HG03558 (cell line): Measurements from ENCODE around the gene NLK.
"Not testable (repeated sequence)": the region's sequence is repeated elsewhere in the genome, so short reads cannot be mapped to it uniquely, and the experiment has no call there.

Source experiments
- ATAC-seq: cut with Tn5 transposase; IDR thresholded peaks from one replicate; pipeline ENCODE4 v1.9.1; 2021; ENCODE audit warnings: moderate number of reproducible peaks; ENCODE audit not compliant: unreplicated experiment; ENCODE audit errors: extremely low read depth

The NLK gene

DNA sequence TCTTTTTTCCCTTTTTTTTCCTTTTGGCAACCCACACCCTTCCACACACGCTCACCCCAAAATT, at the start of gene NLK:
NLK (plus strand) TSS at position 21 of the 64 bp plus-strand sequence. CDS start 197 bp downstream, outside the sequence.
- ATAC-seq, result no peak

DNA sequence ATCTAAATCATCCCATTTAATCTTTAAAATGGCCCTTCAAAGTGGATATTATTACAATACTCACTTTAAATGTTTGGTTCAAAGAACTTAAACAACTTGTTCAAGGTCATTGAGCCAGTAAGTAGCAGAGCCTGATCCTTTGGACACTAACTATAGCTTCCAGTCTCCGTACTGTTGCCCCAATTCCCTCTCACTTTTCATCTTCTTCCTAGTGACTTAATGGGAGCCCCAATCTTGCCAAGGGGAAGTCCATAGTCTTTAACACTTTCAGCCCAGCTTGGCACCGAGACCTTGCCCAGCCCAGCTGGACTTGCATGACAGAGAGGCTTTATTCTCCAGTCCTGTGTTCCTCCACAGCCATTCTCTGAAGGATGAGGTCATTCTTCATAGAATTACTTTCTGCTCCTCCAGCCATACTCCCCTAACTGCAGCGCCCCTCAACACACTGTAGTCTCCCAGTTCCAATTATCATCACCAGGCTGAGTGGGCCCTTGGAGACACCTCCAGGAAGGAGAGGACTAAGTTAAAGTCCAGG, 49.2 kb upstream of the NLK start:
- ATAC-seq, result no peak

DNA sequence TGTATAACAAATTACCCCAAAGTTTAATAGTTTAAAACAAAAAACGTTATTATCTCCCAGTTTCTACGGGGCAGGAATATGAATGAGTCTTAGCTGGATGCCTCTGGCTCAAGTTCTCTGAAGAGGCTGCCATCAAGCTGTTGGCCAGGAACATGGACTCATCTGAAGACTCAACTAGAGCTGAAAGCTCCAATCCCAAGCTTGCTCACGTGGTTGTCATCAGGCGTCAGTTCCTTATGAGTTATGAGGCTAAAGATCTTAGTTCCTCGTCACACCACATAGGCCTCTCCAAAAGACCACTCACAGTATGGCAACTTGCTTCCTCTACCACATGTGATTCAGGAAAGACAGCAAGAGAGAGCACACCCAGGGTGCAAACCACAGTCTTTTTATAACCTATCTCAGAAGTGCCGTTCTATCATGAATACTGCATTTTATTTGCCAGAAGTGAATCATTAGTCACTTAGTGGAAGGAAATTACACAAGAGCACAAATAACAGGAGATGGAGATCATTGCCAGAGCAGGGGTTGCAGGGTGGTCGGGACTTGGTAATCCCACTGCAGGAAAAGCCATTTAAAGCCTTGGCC, 48.7 kb upstream of the NLK start:
- no peak for ATAC-seq

DNA sequence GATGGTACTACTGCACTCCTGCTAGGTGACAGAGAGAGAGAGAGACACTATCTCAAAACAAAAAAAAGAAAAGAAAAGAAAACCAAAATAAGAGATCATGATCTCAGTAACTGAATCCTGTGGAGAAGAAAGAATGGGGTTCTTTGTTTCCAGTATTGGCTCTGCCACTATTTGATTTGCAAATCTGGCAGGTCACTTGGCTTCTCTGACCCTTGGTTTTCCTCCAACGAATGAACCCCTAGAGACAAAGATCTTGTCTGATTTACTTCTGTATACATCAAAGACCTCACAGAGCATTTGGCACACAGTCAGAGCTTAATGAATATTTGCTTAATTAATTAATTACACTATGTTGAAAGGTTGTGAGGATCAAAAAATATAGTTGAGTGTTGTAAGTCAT, 47.9 kb upstream of the NLK start:
- ATAC-seq, result no peak

DNA sequence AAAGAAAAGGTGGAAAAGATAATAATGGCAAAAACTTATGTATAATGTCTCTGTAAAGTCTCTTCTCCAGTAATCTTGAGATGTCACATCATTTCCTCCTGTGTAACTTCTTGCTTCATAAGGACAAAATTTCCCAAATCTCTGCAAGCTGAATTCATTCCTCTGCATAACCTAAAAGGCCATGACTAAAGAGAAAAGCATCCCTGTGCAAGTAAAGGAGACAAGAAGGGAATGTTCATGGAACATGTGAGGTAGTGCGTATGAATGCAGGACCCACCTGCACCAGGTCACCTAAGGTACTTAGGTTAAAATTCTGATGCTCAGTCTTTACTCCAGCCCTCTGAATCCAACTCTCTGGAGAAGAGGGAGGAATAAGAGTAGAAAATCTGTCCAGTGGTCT, 46.9 kb upstream of the NLK start:
- ATAC-seq, result no peak

DNA sequence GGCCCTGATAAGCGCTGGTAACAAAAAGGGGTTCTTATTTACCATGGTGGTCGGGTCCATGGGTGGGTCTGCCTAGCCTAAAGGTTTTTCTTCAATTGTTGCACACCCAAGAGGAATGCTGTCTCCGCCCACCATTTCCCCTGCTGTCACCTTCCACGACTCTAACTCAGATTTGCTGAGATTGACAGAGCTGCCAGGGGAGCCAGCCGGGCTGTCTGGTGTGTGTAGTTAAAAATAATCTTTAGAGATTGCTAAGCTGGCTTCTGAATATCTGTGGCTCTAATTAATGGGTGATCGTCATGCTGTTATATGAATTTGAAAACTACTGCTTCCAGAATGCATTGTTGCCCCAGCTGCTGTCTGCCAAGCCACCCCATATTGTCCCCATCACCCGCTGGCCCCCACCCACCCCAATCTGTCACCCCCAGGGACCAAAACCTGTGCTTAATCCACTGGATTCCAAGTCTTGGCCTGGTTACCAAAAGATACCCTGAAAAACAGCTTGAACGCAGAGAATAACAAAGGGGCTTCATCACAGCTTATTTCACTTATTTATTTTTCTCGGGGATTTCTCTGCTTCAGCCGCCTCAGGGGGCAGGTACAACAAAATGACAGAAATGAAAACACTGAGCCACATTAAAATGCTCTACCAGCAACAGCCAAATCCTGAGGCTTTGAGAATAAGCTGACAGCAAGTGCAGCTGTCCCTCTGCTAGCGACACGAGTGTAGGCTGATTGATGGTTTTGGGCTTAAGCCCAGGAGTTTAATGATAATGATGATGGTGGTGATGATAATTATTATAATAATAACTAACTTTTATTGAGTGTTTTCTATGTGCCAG, 46.1 kb upstream of the NLK start:
- no peak for ATAC-seq

DNA sequence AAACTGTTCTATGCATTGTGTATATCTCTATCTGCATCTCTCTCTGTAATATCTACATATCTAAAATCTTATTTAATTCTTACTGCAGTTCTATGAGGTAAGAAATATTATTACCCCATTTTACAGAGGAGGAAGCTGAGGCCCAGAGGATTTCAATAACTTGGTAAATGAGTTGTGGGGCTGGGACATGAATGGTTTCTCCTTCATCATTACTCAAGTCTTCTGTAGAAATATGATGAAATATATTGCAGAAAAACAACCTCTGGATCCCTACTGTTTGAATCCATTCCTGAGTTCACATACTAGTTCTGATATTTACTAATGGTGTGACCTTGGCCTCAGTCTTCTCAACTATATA, 45.5 kb upstream of the NLK start:
- ATAC-seq, result no peak

DNA sequence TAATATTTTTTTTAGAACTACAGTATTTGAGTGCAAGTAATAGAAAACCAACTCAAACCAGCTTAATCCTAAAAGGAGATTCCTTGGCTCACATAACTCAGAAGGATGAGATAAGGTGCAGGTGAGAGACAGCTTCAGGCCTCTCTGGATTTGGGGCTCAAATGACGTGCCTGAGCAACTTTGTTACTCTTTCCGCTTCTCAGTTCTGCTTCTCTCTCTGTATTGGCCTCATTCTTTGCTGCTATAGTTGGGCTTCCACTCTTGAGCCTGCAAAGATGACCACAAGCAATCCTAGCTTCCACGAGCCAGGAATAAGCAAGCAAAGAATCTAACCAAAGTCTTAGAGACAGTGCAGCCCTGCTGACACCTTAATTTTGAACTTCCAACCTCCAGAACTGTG, 45.0 kb upstream of the NLK start:
- no peak for ATAC-seq

DNA sequence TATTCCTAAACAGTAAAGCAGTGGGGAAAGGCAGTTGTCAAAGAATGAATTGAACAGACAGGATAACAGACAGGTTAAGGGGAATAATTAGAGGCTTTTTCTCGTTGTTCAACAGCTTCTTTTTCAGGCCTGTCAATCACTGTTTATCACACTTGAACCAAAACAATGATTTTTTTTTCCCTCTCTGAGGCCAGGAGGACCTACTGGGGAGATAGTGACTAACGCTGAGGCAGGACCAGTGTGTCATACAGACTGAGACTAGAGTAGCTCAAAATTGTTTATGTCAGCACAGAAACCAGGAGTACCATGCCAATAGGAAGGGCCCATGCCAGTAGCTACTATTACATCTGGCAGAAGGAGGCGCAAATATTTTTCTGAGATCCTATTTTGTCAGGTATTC, 41.3 kb upstream of the NLK start:
- no peak for ATAC-seq

DNA sequence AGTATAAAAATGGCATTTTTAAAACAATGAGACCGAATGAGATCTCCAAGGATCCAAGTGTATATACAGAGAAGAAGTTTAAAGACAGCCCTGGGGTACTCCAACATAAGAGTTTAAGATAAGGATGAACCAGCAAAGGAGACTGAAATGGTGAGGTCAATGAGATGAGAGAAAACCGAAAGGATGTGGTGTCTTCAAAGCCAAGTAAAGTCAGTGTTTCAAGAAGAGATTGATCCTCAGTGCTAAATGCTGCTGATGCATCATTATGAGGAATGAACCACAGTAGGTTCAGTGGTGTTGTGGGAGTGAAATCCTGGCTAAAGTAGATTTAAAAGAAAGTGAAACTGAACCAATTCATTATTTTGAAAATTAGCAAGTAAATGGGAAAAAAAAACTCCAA, 38.1 kb upstream of the NLK start:
- no peak for ATAC-seq

DNA sequence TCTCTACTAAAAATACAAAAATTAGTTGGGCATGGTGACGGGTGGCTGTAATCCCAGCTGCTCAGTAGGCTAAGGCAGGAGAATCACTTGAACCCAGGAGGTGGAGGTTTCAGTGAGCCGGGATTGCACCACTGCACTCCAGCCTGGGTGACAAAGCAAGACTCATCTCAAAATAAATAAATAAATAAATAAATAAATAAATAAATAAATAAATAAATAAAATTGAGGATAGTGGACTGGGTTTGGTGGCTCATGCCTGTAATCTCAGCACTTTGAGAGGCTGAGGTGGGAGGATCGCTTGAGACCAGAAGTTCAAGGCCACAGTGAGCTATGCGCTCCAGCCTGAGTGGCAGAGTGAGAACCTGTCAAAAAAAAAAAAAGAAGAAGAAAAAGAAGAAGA, 34.6 kb upstream of the NLK start:
- ATAC-seq, result not testable (repeated sequence)

DNA sequence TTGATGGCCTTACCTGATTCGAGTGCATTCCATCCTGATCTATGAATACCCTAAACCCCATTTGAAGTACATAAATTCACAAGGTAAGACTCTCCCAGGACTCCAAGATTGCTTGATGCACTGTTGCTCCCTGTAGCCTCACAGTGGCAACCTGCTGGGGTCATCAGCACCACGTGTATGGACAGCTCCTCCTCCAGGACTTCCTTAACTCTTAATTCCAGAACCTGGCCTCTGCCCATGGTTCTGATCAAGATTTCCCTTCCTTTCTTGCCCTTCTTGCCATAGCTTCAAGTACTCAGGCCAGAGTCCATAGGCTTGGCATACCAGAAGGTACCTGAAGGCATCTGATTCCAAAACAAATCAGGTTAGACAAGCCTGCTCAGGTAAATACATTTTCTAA, 34.0 kb upstream of the NLK start:
- ATAC-seq, result no peak

DNA sequence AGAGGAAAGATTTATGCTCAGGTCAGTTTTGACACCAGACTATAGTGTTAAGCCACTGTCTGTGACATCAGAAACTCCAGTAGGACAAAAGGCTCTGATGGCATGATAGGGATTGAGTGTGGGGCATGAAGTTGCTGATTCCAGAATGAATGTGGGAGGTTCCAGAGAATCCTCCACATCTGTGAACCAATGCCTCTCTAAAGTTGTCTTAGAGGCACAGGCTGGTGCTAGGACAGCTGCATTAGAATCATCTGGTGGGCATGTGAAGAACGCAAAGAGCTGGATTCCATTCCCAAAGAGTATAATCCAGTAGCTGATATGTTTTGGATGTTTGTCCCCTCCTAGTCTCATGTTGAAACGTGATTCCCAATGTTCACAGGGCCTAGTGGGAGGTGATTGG, 32.1 kb upstream of the NLK start:
- no peak for ATAC-seq

DNA sequence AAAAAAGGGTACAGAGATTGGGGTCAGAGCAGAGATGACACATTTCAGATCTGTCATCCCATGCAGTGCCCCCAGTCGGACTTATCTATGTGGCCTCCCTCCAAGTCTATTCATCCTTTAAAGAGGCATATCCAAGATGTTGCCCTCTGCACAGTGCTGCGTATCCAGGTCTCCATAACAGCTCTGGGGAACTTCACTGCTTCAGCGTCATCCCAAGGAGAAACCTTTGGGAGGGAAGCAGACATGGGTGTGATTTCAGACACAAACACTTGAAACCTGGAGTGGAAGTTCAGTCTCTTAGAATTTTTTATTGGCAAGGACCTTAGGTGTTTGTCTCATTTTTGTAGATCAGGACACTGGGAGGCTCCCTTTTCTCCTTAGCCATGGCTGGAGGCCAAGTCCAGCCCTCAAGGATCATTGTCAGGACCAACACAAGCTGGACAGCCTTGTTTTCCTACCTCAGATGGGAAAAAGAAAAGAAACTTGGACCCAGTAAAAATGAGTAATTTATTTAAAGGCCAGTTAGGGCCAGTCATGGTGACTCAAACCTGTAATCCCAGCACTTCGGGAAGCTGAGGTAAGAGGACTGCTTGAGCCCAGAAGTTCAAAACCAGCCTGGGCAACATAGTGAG, 23.9 kb upstream of the NLK start:
- no peak for ATAC-seq

DNA sequence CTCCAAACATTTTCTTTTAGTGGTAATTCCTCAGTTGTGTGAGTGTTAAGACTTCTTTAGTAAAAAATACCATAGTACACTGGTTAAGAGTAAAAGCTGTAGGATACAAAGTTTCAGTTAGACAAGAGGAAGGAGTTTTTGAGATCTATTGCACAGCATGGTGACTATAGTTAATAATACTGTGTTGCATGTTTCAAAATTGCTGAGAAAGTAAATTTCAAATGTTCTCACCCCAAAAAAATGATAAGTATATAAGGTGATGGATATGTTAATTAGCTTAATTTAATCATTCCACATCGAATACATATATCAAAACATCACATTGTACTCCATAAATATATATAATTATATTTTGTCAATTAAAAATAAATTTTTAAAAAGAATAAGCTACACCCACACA, 22.0 kb upstream of the NLK start:
- ATAC-seq, result no peak

DNA sequence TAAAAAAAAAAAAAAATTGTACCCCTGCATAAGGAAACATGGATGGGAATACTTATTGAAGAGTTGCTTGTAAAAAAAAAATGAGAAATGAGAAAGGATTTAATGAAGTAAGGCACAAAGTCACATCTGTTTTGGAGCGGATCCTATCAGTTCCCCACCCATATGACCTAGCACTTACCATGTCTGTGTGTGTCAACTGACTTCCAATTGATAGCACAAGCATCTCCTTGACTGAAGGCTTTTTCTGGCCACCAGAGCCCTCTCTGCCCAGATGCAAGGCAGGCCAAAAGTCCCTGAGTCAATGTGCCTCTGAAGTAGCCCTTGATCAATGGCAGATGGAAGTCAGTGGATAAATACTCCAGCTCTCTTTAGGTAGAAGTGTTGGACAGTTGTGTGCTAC, 13.4 kb upstream of the NLK start:
- ATAC-seq, result no peak

DNA sequence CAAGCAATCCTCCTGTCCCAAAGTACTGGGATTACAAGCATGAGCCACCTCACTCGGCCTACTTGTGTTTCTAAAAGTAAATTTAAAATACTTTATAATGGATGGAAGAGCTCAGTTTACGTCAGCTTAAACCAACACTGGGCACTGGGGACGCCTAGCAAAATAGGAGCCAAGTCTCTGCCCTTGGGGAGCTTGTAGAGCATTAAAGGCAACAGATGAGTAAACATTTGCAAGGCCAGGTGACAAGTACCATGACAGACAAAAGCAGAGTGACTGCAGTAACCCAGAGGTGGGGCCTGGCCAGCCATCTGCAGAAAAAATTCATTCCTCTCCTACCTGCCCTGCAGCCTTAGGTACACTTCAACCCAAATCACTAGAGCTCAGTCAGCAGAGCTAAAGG, 12.1 kb upstream of the NLK start:
- no peak for ATAC-seq

DNA sequence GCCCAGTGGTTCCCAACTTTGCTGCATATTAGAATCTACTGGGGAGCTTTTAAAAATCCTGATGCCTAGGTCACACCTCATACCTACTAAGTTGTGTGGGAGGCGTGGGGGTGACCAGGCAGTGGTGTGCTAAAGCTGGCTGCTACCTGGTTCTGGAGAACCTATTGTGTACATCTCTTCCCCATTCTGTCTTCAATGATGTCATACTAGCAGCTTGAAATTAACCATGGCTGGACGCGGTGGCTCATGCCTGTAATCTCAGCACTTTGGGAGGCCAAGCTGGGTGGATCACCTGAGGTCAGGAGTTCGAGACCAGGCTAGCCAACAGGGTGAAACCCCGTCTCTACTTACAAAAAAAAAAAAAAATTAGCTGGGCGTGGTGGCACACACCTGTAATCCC, 11.3 kb upstream of the NLK start:
- no peak for ATAC-seq

DNA sequence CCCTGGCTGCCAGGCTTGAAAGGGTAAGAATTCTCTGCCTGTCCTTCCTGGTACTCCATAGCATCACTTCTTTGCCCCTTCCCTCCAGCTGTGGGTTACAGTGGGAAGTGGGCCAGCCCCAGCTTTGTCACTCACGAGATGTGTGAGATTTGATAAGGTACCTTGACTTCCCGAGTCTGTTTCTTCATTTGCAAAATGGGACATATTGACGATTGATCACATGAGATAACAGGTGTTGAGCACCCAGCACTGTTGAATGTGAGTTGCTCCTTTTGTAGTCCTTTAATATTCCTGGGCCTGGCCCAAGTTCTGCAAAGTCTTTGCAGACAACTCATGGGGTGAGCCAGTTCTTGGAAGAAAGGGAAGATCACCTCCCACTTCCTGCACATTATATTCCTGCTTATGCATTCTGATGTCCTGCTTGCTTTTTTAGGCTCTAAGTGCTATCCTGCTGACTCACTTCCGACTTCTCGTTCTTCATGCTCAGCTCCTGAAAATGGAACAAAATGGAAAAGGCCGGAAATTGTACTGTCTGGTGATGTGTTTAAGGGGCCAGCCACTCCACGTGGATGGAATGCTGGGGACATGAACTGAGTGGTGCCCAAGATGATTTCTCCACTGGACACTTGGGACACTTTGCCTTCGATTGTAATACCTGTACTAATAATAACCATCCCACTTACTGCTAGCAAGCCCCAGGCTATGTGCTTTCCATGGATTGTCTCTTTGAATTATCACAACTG, 8.3 kb upstream of the NLK start:
- ATAC-seq, result no peak

DNA sequence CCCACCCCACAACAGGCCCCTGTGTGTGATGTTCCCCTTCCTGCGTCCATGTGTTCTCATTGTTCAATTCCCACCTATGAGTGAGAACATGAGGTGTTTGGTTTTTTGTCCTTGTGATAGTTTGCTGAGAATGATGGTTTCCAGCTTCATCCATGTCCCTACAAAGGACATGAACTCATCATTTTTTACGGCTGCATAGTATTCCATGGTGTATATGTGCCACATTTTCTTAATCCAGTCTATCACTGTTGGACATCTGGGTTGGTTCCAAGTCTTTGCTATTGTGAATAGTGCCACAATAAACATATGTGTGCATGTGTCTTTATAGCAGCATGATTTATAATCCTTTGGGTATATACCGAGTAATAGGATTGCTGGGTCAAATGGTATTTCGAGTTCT, 7.0 kb upstream of the NLK start:
- ATAC-seq, result not testable (repeated sequence)

DNA sequence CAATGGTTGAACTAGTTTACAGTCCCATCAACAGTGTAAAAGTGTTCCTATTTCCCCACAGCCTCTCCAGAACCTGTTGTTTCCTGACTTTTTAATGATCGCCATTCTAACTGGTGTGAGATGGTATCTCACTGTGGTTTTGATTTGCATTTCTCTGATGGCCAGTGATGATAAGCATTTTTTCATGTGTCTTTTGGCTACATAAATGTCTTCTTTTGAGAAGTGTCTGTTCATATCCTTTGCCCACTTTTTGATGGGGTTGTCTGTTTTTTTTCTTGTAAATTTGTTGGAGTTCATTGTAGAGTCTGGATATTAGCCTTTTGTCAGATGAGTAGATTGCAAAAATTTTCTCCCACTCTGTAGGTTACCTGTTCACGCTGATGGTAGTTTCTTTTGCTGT, 6.6 kb upstream of the NLK start:
- not testable (repeated sequence) for ATAC-seq
